ENCODE measurements around the gene CGGBP1.

CGGBP1 gene

DNA sequence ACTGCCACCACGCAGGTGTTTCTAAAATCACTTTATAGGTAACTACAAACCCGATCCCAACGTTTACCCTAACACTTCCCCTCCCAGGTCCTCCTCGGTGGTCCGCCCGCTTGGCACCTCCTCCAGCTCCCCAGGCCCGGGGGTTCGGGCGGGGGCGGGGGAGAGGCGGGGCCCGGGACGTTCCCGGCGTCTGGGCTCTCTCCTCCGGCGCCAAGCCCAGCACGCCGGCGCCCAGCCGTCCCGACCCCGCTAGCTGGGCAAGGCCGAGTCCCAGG lies 562 bp downstream of the CGGBP1 start:
- no peak for TF ChIP-seq CTCF (conservative IDR thresholded peaks at IDR 0.05)

DNA sequence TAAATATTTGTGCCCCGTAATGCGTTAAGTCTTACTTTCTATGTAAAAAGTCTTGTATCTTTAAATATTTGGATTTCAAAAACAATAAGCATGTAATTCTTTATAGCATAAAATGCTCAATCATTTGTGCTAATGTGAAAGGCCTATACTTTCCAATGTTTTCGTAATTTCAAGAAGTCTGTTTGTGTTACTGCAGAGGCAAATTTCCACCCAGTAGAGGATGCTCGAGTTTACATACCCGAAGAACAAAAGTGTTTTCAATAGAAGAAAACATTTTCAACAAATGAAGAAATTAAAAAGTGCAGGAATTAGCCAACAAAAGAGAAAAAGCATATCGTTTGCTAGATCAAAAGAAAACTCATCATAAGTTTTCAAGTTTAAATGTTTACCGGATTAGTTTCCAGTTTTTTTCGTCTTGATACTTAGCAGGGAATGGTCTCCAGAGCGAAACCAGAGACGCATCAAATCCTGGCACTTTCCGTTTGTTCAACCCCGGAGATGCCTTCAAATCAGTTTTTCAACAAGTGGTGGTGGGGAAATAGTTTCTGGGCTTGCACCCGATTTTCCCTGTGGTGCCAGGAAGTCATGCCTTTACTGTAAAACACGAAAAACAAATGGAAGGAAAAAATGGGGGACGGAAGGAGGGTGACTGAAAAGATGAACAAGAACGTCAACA lies 1.0 kb downstream of the CGGBP1 start:
- peak; percentile 41 for TF ChIP-seq CTCF (conservative IDR thresholded peaks at IDR 0.05)
- peak overlapping the region; percentile 94 for H3K27ac ChIP-seq

More for the DNA sequence above, 562 bp downstream of the CGGBP1 start:
- peak overlapping the region; percentile 94 for H3K27ac ChIP-seq

DNA sequence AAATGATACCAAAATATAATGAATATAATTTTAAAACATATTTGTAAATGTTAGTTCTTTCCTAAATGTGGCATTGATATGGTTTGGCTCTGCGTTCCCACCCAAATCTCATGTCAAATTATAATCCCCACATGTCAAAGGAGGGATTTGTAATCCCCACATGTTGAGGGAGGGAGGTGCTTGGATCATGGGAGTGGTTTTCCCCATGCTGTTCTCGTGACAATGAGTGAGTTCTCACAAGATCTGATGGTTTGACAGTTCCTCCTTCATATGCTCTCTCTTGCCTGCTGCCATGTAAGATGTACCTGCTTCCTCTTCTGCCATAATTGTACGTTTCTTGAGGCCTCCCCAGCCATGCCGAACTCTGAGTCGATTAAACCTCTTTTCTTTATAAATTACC lies 12.0 kb downstream of the CGGBP1 start:
- H3K27ac ChIP-seq = no peak overlapping the region
- TF ChIP-seq CTCF (conservative IDR thresholded peaks at IDR 0.05) = no peak

DNA sequence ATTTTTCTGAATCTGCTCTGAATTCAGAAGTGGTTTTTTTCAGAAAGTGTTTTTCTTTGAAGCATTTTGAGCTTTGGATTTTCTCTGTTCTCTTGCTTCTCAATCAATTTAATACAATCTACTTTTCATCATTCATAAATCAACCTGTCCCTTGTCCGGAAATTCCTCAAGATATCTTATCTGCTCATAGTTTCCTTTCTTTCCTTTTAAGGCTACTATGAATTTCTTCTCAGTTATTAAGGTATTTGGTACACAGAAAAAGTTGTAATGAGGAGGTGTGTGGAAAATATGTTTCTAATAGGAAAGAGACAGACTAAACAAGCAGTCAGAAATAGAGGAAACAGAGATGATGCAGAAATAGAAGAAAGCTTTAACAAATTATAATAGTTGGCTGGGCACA lies 14.4 kb downstream of the CGGBP1 start:
- no peak overlapping the region for H3K27ac ChIP-seq
- no peak for TF ChIP-seq CTCF (conservative IDR thresholded peaks at IDR 0.05)

DNA sequence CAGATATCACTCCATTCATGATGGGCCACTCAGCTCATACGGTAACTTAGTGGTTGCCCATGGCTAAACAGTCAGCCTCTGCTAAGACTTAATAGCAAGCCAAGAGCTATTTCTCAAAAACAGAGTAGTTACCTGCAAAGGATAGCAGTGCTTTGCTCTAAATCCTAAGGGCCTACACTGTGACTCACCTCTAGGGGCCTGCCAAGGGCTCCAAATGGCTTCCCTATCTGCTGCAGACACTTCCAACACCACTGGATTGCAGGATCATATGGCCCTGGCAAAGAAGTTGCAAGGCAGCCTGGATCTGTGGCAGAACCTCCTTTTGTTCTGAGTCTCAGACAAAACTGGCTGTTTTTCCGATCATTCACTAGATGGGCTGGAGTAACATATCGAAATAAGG lies 17.8 kb downstream of the CGGBP1 start:
- no peak overlapping the region for H3K27ac ChIP-seq
- TF ChIP-seq CTCF (conservative IDR thresholded peaks at IDR 0.05) = no peak

GRCh38 chr3:88040529-88040928 lies 18.3 kb downstream of the CGGBP1 start:
- H3K27ac ChIP-seq = no peak overlapping the region
- TF ChIP-seq CTCF (conservative IDR thresholded peaks at IDR 0.05) = no peak

- H3K27ac ChIP-seq = no peak overlapping the region
Measured at GRCh38 chr3:88038566-88038965, 20.2 kb downstream of the CGGBP1 start.

More at GRCh38 chr3:88038566-88038965, 20.2 kb downstream of the CGGBP1 start:
- no peak for TF ChIP-seq CTCF (conservative IDR thresholded peaks at IDR 0.05)

All from VCaP (cell line).